GM18868 (cell line): ENCODE measurements around the gene PIGQ.

ENCODE experiments used
- ATAC-seq: cut with Tn5 transposase; IDR thresholded peaks from one replicate; pipeline ENCODE4 v1.9.1; 2021; ENCODE audit warnings: mild to moderate bottlenecking, moderate library complexity; ENCODE audit not compliant: unreplicated experiment

The PIGQ gene

GRCh38 chr16:533391-534123 is 36.2 kb upstream of the PIGQ start:
- ATAC-seq = no peak

GRCh38 chr16:534135-534534 is 35.6 kb upstream of the PIGQ start:
- ATAC-seq = no peak

GRCh38 chr16:534856-535445 is 34.8 kb upstream of the PIGQ start:
- ATAC-seq = no peak

- no peak for ATAC-seq
Observed at GRCh38 chr16:535446-536405, 34.0 kb upstream of the PIGQ start.

GRCh38 chr16:536746-537145 is 33.0 kb upstream of the PIGQ start:
- ATAC-seq = no peak

DNA sequence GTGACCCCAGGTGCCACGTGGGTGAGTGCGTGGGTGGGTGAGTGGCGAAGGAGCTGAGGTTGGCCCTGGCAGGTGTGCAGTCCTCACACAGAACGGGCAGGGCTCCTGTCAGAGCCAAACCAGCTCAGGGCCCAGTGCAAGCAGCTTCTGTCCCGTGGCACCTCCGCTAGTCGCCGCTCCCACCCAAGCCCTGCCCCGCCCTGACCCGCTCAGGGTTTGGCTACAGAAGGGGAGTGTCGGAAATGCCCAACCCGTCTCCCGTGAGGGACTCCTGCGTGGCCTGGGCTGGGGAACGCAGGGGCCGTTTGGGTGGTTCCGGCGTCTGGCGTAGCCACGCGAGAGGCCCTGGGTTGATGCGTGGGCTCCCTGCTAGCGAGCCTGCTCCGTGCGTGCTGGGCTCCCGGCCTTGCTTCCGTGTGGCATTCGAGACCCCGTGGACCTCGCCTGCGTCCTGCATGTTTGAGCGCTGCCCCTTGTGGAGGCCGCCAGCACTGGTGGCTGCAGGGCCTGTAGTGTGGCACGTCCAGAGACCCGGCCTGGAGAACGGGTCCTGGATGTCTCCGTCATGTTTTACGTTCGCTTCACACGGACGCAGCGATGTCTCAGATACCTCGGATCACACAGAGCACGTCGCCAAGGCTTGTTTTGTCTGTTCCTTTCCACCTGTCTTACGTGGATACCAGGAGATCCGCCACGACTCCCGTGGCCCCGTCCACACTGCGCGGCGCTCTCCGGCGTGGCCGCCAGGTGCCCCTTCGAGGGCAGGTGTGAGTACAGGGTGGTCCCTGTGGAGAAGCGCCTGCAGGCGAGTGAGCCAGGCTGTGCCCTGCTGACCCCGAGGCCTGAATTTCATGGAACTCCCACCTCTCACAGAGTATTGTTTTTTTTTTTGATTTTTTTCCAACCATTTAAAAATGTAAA is 32.1 kb upstream of the PIGQ start:
- ATAC-seq = no peak

GRCh38 chr16:539901-540530 is 29.8 kb upstream of the PIGQ start:
- no peak for ATAC-seq

DNA sequence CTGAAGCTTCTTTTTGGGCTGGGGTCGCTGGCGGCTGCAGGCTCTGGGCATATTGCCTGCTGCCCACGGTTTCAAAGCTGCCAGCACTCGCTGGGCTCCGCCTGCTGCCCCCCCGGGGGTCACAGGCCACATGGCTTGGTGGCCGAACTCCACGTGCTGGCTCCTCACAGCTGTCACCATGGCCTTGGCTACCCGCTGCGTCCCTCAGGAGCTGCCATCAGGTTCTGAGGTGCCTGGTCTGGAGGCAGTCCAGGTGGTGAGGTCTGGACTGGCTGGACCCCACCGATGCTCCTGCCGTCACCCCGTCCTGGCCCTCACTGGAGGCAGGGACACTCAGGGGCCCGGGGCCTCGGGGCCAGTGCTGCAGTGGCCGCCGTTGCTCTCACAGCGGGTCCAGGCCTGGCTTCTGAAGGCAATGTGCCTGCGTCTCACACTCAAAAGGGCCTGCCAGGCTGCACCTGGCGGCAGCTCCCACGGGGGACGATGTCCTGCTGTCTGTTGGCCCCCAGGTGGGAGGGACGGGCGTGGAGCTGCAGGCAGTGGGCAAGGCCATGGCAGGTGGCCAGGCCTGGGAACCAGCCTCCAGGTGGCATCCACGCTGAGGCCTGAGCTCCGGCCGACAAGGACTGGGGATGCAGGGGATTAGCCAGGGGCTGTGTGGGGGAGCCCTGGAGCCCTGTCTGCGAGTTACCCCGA is 29.0 kb upstream of the PIGQ start:
- ATAC-seq = no peak

- ATAC-seq = no peak
Observed at GRCh38 chr16:543301-544164, 26.2 kb upstream of the PIGQ start.

DNA sequence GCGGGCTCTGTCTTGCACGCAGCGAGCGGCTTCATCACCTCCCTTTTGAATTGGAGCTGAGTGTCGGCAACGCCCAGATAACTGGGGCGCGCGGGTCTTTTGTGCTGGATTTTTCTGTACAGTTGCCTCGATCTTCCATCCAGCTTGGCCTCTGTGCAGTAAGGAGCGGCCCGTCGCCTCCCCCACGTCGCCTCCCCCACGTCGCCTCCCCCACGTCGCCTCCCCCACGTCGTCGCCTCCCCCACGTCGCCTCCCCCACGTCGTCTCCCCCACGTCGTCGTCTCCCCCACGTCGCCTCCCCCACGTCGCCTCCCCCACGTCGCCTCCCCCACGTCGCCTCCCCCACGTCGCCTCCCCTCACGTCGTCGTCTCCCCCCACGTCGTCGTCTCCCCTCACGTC is 25.3 kb upstream of the PIGQ start:
- ATAC-seq = no peak

- ATAC-seq = no peak
Observed at GRCh38 chr16:546909-547770, 22.6 kb upstream of the PIGQ start.

DNA sequence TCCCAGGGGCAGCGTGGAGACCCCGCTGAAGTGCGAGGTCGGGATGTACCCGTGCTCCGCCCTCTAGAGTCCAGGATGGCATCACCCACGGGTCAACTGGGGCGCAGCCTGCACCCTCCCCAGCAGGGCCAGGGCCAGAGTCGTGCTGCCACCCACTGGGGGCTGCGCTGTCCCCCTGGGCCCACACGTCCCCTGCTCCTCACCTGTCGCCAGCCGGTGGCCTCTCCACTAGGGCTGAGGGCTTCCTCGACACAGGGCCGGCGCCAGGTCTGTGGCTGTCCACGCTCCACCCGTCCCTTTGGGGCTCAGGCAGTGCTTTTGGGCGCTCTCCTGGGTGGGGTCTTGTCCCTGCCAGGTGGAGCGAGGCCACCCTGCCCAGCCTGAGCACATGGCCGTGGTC is 21.2 kb upstream of the PIGQ start:
- ATAC-seq = no peak

DNA sequence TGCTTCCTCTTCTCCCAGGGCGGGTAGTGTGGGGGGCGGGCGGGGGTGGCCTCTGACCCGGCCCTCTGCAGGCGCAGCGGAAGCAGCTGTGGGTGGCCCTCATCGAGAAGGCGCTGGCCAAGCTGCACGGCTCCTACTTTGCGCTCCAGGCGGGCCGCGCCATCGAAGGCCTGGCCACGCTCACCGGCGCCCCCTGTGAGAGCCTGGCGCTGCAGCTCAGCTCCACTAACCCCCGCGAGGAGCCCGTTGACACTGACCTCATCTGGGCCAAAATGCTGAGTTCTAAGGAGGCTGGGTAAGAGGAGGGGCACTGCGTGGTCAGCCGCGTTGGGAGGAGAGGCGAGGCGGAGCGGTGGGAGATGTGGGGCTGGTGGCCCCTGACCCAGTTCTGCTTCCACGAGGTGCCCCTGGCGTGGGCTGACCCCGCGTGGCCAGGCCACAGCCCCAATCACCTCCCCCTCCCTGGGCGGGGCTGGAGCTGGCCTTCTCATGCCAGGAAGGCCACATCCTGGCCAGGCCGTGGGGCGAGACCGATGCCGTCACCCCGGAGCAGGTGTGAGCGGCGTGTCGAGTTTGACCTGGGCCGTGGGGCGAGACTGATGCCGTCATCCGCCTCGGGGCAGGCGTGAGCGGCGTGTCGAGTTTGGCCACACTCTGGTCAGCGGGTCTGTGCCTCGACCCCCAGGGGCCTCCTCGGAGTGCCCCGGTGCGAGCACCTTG is 20.1 kb upstream of the PIGQ start:
- no peak for ATAC-seq

DNA sequence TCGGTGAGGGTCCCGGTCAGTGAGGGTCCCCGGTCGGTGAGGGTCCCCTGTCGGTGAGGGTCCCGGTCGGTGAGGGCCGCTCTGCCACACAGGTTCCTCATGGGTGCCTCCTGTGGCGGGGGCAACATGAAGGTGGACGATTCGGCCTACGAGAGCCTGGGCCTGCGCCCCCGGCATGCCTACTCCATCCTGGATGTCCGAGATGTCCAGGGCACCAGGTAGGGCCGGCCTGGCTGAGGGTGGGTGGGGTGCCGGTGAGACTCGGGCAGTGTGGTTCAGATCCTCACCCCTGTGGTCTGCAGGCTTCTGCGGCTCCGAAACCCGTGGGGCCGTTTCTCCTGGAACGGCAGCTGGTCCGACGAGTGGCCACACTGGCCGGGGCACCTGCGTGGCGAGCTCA is 18.6 kb upstream of the PIGQ start:
- ATAC-seq = no peak

DNA sequence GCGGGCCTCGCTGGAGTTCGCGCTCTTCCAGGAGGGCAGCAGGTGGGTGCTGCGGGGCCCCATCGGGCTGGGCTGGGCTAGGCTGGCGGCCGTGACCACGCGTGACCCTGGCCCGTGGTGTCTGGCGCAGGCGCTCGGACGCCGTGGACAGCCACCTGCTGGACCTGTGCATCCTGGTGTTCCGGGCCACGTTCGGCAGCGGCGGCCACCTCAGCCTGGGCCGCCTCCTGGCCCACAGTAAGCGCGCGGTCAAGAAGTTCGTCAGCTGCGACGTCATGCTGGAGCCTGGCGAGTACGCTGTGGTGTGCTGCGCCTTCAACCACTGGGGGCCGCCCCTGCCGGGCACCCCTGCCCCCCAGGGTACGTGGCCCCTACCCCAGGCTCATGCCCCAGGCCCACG is 17.6 kb upstream of the PIGQ start:
- no peak for ATAC-seq

DNA sequence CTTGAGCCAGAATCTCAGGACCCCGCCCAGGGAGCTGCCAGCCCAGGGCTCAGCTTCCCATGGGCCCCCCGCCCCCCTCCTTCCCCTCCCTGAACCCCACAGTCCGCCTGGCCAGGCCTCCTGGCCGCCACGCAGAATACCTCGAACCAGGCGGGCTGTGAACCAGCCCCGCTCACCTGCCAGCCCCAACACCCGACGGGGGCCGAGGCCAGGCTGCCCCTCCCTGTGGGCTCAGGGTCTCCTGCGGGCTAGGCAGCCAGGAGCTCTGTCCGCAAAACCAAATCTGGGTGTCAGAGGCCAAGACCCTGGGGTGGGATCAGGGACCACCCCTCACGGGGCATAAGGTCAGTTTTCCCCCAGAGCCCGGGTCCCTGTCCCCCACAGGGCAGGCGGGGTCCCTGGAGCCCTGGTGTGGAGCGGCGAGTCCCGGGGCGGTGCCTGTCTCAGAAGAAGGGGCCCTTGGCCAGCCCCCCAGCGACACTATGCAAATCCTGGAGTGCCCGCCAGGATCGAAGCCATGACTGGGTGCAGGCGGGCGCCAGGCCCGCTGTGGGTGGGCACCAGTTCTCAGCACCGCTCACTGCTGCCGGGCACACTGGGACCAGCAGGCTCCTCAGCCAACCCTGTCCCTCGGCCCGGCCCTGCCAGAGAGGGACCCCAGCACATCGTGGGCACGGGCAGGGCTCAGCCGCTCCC is 16.0 kb upstream of the PIGQ start:
- ATAC-seq = no peak

DNA sequence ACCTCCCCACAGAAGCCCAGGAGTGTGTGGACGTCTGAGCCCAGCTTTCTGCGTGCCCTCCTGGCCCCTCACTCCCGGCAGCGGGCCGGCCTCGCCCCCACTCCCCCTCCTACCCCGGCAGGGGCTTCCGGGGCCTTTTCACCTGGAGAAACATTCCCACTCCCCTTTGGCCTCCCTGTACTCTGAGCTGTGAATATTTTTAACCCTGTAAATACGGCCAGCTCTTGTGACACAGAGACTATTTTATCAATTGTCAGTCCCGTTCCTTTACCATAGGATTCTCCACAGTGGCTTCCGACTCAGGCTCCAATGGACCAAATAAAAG is 15.5 kb upstream of the PIGQ start:
- no peak for ATAC-seq
